Central memory CD4-positive, alpha-beta T cell (primary cell): ENCODE measurements around the gene ITGA3.

Source experiments
- DNase-seq: peaks from one replicate; pipeline ENCODE4 v3.0.0; 2022

Gene ITGA3

DNA sequence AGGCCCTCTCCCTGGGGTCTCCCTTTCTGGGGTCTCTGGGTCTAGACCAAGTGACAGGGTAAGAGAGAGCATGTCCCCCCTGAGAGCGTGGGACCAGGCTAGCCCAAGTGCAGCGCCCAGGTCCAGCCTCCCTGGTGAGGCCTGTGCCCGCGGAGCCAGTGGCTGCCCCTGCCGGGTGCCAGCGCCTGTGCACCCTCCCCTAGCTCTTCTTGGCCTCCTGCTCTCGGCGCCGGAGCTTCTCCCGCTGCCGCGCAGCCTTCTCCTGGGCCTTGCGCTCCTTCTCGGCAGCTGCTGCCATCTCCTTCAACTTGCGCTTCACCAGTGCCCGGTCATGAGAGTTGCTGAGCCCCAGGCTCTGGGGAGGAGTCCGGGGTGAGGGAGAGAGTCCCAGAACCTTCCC lies 56.8 kb downstream of the ITGA3 start:
- no peak for DNase-seq

DNA sequence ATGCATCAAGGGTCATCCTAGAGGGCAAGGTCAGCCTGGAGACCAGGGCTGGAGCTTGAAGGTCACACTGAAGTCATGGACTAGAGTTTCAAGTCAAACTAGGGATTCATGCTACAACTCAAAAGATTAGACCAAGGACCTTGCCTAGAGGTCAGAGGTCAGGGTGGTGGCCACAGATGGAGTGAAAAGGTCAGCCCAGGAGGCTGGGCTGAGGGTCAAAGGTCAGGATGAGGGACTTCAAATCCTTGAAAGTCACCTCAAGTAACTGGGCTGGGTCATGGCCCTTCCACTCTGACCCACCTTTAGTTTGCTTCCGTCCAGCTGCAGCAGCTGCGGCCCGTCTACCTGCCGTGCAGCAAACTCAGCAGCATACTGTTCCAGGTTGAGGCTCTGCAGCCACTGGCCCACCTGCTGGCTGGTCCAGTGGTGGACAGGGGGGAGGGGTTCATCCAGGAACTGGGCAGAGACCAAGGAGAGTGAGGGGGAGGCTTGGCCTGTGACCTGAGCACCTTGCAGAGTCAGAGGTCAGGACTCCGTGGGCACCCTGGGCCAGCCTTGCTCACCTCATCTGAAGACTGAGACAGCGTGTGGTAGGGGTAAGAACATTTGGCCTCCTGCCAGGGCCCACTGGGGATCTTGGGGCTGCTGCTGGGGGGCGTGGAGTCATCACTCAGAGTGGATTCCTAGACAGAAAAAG lies 57.9 kb downstream of the ITGA3 start:
- no peak for DNase-seq

DNA sequence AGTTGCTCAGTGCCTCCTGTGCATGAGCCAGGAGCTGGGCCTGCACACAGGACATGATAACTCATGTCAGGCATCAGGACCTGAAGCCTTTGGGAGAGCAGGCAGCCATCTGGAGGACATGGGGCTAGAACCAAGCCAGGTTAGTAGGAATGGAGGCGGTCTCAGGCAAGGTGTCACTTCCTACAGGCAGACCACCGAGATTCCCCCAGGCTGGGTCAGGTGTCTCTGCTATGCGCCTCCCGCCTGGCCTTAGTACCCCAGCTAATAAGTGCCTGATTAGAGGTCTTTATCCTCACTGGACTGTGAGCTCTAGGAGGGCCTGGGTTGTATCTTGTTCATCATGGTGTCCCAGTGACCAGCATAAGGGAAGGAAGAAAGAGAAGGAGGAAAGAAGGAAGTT lies 58.5 kb downstream of the ITGA3 start:
- DNase-seq, result no peak

DNA sequence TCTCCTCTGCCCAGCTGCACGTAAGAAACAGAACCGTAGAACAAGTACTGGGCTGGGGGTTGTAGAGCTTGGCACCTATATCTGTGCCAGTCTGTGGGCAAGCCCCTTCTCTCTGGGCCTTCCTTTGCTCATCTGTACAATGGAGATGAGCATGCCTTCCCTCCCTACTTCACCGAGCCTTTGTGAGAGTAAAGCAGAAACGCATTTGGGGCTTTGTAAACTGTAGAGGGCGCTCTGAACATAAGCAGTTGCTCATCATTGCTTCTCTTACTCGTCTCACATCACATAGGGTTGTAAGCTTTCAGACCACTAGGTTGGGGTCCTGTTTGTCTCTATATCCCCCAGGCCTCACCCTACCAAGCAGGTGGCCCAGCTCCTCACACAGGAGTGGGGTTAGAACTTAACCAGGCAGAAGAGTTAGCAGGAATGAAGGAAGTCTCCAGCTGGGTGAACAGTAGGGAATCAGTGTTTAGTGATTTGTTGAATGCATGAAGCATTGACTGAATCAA lies 59.0 kb downstream of the ITGA3 start:
- no peak for DNase-seq

DNA sequence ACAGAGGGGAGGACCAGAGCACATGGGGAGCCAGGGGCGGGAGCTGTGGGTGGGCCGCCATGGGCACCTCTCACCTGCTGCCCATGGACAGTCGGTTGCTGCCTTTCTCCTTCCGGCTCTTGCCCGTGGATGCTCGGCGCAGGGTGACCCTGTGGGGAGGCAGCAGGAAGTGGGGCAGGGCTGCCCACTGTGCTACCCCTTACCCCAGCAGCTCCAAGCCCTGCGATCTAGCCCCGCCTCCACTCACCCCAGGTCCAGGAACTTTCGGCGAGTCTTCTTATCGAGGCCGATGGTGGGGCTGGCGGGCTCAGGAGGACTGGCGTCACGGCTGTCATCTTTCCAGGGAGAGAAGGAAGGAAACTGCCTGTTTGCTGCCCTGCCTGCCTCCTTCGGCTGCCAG lies 59.8 kb downstream of the ITGA3 start:
- no peak for DNase-seq

DNA sequence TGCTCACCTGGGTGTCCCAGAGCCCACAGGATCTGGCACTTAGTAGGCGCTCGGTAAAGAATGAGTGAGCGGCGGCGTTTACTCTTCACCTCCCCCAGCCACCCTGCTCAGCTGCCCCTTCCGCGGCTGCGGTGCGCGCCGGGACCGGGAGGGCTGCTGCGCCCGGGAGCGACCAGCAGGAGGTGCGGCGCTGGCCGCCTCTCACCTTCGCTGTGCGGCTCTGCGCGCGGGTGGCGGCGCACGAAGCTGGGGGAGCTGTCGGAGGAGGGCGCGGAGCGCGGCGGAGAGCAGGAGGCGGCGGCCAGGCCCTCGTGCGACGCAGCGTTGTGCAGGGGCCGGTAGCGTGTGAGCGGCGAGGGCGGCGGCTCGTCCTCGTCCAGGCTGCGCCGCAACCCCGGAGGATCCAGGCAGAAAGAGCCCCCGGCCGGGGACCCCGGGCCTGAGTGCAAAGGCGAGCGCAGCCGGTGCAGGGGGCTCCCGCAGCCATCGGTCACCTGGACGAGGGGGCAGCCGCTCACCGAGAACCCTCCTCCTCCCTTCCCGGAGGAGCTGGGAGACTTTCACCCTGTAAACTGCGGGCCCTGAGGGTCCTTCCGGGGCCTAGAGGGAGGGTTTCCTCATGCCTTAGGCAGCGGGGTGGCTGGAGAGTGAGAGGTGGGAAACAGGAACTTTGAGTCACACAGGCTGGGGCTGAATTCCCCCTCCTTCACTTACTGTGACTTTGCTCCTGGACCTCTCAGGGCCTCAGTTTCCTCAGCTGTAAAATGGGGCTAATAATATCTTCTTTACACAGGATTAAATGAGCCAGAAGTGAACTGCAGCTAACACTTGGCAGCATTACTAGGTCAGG lies 61.5 kb downstream of the ITGA3 start:
- DNase-seq, result peak; percentile 56

DNA sequence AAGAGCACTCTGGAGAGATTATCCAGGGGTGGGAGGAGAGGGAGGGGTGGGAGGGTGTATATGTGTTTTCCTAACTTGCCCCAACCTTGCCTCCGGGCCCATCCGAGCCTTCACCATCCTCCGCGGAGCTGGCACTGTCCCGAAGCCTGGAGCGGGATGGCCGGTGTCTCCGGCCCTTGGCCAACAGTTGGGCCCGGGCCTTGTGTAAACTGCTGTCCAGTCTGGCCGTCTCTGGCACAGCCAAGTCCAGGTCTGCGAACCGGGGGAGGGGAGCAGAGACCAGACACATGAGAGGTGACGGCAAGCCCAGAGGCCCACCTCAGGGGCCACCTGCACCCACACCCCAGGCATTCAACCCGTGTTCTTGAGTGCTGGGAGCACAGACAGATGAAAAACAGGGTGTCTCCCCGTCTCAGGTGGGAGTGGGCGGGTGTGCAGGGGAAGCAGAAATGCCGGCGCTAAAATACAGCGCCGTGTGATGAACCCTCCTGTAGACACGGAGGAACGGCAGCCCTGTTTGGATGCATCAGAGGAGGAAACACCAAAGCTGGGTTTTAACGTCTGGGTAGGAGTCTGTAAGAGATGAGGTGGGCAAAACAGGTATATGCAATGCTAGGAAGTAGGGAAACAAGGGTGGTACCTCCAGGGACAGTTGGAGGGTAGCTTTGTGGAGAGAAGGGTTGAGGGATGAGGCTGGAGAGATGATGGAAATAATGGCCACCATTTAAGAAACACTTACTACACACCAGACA lies 62.3 kb downstream of the ITGA3 start:
- no peak for DNase-seq

DNA sequence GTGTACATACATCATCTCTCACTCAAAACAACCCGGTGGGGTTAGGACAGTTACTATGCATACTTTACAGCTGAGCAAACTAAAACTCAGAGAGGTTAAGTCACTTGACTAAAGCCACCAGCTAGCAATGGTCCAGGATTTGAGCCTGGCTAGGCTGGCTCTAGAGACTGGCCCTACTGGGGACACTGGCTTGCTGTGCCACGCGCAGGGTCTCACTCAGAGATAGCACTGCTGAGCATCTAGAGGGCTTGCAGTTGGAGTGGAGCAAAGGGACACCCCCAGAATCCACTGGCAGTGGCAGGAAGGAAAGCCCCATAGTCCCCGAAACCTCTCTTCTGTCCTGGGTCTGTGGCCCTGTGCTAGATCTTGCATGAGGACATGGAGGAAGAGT lies 62.9 kb downstream of the ITGA3 start:
- no peak for DNase-seq

DNA sequence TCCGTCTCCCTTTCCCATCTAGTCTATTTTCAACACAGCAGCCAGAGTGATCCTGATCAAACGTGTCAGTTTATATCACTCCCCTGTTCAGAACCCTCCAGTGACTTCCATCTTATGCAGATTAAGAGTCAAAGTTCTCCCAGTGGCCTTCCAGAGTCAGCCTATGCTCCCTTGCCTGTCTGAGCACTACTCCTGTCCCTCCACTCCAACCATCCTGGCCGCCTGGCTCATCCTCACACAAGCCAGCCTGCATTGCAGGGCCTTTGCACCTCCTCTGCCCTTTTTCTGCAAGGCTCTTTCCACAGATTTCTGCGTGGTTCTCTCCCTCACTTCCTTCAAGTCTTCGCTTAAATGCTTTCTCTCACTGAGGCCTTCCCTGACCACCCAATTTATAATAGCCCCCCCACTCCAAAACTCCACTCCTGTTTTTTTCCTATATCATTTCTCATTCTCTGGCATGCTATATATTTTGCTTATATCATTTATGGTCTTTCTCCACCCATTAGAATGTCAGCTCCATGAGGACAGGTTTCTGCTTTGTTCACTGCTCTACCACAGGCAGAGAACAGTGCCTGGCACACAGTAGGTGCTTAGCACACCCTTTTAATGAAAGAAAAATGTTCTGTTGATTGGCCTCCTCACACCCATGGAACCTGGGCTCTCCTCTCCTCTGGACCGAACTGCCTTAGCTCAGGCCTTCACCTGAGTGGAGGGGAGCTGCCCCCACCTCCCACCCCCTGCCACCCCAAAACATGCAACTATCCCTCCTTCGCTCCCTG lies 64.8 kb downstream of the ITGA3 start:
- no peak for DNase-seq

DNA sequence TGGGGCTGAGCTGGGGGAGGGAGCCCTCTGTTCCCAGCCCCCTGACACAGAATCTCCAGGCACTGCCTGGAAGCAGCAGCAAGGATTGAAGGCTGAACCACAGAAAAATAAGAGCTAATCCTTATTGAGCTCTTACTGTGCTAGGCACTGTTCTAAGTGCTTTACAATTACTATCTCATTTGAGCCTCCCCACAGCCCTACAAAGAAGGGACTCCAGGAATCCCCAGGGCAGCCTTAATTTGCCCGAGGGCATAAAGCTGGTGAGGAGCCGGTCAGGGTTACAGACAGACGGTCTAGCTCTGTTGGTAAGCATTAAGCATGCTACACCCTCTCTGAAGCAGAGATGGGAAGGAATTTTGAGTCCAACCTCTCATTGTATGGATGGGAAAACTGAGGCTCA lies 67.0 kb downstream of the ITGA3 start:
- no peak for DNase-seq

DNA sequence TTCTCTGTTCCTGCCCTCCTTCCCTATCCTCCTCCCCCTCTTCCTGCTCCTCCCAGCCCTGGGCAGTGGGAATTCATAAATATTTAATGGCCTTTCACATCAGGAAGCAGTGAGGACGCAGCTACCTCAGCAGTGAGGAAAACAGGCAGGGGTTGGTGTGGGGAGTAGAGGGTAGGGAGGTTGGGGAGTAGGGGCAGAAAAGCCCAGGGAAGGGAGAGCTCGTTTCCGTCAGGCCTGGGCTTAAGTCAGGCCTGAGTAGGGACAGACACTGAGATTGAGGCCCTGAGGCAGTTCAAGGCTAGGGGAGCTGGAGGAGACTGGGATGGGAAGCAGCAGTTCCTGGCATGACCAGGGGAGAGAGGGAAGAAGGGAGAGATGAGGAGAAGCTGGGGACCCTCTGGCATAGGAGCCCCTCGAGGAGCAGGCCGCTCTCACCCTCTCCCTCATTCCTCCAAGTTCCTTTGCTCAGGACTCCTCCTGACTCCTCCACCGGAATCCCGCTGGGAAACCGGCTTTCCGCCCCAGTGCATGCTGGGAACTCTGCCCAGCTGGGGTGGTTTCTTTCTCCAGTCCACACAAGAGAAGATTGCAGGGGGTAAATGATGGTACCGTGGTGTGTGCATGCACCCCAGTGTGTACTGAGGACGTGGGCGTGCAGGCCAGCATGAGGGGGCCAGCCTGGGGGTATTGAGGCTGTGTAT lies 67.9 kb downstream of the ITGA3 start:
- DNase-seq, result no peak

DNA sequence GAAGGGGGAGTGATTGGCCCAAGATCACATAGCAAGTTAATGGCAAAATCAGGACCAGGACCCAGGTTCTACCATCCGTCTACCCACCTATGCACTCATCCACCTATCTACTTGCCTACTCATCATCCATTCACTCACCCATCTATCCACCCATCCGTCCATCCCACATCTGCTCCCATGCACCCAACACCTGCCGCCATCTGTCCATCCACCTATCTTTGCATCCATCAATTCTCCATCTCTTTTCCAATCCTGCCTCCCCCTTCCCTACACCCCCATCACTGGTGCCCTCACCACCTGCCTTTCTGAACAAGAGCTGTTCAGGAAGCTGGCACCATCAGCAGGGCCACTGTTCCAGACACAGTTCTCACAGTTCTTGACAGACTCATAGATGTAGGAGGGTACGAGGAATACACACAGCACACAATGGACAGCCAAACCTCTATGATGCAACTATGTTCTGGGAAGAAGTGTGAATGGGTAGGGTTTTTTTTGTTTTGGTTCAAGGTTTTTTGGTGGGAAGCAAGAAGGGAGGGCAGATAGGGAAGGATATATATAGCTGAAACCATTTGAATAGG lies 69.6 kb downstream of the ITGA3 start:
- no peak for DNase-seq

DNA sequence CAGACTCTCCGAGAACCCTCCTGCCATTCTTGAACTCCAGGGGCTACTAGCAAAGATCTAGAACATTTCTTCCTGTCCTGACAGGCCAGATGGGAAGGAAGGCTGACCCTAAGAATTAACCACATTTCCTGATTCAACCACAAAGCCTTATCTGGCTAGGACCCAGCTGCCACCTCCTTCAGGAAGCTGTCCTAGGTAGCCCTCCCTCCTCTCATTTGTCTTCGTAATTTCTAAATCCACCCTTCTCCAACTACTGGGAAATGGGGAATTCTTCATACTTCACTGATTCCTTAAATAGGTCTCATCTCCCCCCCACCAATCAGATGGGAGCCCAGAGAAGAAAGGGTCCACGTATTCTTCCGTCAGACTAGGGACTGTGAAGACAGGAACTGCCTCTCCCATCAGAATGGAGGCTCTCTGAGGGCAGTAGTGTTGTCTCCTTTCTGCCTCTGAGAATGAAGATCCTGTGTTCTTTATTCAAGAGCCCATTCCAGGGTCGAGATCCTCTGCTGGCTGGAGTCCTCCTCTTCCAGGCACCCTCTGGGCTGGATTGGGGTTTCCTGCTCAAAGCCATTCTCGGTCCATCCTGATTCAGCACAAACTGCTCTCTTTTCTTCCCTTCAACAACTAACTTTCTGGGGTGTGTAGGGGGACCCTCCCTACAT lies 71.9 kb downstream of the ITGA3 start:
- DNase-seq, result no peak

DNA sequence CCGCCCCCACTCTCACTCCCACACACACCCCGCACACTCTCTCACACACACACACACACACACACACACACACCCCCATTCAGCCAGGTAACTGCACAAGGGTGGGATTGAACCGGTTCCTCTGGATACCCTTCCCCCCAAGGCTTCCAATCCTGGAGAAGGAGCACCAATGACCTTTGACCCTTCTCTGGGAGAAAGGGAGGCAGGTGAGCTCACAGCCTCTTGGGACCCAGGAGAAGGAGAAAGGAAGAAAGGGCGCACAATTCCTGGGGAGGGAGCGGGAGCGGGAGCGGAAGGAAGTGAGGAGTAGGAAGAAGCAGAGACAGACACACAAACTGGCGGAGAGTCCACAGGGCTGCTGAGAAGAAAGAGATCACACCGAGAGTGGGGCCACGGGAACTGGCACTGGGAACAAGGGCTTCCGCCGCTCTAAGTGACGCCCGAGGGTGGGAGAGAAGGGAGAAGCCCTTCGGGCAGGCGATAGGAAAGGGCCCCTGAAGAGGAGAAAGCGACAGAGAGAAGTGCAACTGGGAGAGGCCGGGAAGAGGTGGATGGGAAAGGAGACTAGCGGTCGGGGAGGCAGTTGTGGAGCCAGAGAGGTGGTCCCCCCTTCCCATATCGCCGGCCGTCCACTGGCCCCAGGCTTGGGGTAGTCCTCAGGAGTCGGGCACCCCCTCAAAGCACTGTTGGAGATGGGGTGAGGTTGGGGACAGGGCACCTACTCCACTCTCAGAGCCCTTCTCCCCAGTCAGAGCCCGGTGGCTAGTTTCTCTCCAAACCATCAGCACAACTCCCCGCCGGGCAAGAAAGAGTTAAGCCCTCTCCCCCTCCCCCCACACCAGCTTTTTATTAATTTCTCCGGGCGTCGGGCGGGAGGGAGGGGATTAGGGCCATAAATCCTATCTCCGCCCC lies 72.8 kb downstream of the ITGA3 start:
- no peak for DNase-seq

DNA sequence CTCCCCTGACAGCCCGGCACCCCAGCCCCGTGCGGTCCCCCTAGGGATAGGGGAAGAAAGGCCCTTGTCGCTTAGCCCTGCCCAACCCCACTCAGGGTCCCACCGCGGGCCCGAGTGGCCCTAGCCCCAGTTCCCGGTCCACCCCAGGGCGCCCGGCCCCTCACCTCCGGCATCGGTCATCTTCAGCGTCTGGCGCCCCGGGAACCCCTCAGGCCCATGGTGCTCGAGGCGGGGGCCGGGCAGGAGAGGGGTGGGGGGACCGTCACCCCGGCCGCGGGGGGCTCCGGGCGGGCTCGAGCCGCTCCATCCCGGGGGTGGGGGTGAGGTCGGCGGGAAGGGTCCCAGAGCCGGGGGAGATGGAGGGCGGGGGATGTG lies 73.4 kb downstream of the ITGA3 start:
- no peak for DNase-seq

DNA sequence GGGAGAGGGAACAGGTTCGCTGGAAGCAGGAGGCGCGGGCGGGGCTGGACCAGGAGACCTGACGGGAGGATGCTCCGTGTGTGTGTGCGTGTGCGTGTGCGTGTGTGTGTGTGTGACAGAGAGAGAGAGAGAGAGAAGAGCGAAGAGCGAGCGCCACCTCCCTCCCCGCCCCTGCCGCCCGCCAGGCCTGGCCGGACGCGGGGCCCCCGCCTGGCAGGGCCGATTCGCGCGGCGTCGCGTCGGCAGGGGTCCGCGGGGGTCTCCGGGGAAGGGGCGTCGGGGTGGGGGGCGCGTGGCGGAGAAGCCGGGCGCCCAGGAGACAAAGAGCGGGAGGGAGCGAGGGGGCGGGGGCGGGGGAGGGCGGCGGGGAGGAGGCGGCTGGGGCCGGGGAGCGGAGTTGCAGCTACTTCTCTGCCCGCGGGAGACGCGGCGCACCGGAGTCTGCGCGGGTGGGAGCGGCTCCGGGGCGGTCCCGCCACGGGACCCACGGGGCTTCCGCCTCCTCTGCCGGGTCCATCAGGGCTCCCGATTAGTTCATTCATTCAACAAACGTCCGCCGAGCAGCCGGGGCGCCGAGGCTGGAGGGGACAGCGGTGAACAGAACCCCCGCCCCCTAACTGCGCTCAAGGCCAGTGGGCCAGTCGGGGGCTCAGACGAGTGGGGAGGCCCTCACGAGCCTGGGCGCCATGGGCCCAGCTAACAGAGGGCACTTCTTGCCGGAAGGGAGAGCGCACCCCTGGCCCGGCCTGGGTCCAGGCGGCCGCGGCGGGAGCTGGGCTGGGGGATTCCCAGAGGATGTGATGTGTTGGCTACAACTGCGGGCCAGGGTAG lies 74.0 kb downstream of the ITGA3 start, which contains the start of gene SAMD14:
TSS of gene SAMD14 (minus strand) at position 433 of the 831 bp plus-strand sequence. CDS start 5,201 bp downstream, outside the sequence.
- peak; percentile 56 for DNase-seq

DNA sequence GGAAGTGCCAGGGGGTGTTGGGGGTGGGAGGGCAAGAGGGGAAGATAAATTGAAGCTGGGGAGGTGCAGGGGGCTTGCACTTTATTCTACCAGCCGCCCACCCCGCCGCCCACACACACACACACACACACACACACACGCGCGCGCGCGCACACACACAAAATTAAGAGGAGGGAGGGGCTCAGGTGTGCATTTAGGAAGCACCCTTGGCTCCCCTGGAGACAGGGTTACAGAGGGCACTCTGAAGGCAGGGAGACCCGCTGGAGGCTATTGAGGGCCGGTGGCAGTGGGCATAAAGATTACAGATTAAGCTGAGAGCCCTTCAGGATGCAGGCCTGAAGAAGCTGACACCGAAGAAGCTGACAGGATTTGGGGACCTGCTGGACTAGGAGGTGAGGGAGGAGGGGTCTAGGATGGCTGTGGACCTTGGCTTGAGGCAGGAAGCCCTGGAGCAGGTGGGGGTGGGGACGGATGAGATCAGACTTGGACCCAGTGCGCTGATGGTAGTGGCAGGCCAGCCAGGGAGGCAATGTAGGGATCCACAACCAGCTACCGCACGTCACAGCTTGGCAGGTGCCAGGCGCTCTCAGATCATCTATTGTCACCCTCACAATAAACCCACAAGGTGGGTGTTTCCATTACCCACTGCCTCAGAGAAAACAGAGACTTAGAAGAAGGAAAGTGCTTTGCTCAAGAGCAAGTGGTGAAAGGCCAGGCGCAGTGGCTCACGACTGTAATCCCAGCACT lies 74.8 kb downstream of the ITGA3 start:
- DNase-seq, result no peak
